ENCODE data around the gene BRI3BP.

Gene BRI3BP

DNA sequence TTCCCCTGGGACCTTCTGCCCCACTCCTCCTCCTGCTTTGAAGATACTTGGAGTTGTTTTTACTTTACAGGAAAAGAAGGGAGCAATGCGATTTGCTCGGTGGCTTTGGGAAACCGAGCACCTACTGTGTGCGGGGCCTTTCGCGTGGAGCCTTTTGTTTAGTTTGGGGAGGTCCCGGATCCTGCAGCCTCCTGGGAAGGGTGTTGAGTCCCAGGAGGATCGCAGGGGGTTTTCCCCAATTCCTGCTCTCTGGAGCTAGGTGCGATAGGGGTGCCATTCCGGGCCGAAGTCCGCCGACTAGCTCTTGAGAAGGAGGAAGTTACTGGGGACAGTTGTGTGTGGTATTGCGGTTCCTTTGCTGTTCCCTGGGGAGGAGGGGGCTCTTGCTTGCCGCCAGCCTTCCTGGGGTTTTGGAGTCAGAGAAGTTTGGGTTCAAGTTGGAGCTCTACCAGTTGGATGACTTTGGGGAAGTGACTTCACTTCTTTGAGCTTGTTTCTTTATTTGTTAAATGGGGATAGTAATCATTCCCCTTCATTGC is 1.1 kb downstream of the BRI3BP start:
- Mint-ChIP-seq H3K27ac (peak overlapping the region; percentile 85), H3K4me1 (peaks cover 27% of the 10 kb centered on the region), H3K9me3 (no peaks in the 10 kb centered on the region), H3K4me3 (peak overlapping the region; percentile 97), H3K36me3 (no peaks in the 10 kb centered on the region), H3K27me3 (no peaks in the 10 kb centered on the region)
- DNase-seq (ENCODE audit: low spot score in 2 of 2) (peak; percentile 41 to 49), ATAC-seq (ENCODE audit: low read depth) (peak; percentile 40)

DNA sequence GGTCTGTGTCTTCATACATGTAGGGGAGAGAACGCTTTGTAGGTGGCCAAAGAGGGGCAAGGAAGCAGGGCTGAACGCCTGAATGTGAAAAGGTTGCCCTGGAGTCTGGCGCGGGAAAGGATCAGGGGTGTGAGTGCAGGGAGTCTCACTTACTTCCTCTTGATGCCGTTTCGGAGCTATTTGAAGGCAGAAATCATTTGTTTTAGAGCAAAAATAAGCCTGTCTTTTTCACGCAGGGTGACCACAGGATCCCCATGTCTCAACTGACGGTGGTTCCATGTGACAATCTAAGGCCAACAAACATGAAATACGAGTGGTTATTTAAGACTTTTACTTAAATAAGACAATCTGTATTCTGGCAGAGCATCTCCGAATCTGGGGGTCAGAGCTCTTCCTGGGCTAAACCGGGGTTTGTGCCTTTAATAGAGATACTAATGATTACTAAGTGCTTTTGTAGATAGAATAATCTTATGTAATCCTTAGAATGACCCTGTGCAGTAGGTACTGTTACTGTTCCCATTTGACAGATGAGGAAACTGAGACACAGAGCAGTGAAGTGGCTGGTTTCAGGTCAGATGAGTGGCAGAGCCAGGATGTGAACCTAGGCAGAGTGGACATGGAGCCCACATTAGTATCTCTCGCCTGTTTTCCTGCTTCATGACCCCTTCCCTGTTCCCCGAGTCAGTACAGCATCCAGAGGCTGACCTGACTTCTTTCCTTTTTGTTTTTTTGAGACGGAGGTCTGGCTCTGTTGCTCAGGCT is 1.9 kb downstream of the BRI3BP start:
- Mint-ChIP-seq H3K4me3 (peak overlapping the region; percentile 97), H3K9me3 (no peaks in the 10 kb centered on the region), H3K27me3 (no peaks in the 10 kb centered on the region), H3K36me3 (no peaks in the 10 kb centered on the region), H3K27ac (peak overlapping the region; percentile 85), H3K4me1 (peaks cover 27% of the 10 kb centered on the region)
- DNase-seq (ENCODE audit: low spot score in 2 of 2), result peak in 1 of 2 donors; percentile 22
- no peak for ATAC-seq (ENCODE audit: low read depth)

DNA sequence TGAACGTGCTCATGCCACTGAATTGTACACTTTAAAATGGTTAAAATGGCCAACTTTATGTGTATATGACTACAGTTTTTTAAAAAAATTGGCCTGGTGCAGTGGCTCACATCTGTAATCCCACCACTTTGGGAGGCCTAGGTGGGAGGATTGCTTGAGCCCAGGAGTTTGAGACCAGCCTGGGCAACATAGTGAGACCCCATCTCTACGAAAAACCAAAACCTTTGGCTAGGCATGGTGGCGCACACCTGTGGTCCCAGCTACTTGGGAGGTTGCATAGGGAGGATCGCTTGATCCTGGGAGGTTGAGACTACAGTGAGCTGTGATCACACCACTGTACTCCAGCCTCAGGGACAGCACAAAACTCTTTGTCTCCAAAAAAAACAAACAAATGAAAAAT is 5.3 kb downstream of the BRI3BP start:
- DNase-seq (ENCODE audit: low spot score in 2 of 2), result no peak
- Mint-ChIP-seq H3K36me3 (no peaks in the 10 kb centered on the region), H3K9me3 (no peaks in the 10 kb centered on the region), H3K4me1 (peaks cover 34% of the 10 kb centered on the region), H3K27ac (no peak overlapping the region), H3K27me3 (no peaks in the 10 kb centered on the region), H3K4me3 (no peak overlapping the region)
- no peak for ATAC-seq (ENCODE audit: low read depth)

DNA sequence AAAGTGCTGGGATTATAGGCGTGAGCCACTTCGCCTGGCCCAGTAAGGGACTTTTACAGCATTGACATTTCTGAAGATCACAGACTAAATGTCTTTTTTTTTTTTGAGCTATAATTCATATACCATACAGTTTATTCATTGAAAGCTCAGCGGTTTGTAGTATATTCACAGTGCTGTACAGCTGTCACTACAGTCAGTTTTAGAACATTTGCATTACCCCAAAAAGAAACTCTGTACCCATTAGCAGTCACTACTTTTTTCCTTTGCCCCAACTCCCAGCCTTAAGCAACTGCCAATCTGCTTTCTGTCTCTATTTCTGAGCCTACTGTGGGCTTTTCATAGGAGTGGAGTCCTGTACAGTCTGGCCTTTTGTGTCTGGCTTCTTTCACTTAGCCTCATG is 8.2 kb downstream of the BRI3BP start:
- peaks cover 23% of the 10 kb centered on the region for H3K4me1 Mint-ChIP-seq
- H3K4me3 Mint-ChIP-seq, result no peak overlapping the region
- DNase-seq (ENCODE audit: low spot score in 2 of 2) (no peak), ATAC-seq (ENCODE audit: low read depth) (no peak)
- peak overlapping the region; percentile 40 for H3K27ac Mint-ChIP-seq
- no peaks in the 10 kb centered on the region for H3K9me3 Mint-ChIP-seq
- no peaks in the 10 kb centered on the region for H3K27me3 Mint-ChIP-seq
- H3K36me3 Mint-ChIP-seq, result peaks cover 2% of the 10 kb centered on the region

DNA sequence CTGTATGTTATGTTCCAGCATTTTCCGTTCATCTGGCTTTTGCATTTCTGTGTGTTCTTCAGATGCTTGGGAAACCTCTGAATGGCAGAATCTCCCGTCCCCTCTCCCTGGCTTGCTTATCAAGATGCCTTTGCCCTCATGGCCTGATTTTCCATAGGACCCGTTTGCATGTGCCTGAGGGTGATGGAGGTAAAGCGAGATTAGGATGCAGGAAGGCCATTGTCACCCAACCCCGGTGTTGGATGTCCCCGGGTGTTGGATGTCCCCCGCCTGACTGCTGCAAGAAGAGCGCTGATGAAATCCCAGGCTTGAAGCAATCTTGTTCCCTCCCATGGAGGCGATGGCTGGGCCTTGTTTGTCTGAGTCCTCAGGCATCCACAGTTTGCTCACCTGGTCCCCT is 9.6 kb downstream of the BRI3BP start:
- ATAC-seq (ENCODE audit: low read depth), result no peak
- Mint-ChIP-seq H3K4me3 (no peak overlapping the region), H3K9me3 (no peaks in the 10 kb centered on the region), H3K27ac (no peak overlapping the region), H3K36me3 (peaks cover 4% of the 10 kb centered on the region), H3K4me1 (peaks cover 22% of the 10 kb centered on the region), H3K27me3 (no peaks in the 10 kb centered on the region)
- DNase-seq (ENCODE audit: low spot score in 2 of 2), result no peak

DNA sequence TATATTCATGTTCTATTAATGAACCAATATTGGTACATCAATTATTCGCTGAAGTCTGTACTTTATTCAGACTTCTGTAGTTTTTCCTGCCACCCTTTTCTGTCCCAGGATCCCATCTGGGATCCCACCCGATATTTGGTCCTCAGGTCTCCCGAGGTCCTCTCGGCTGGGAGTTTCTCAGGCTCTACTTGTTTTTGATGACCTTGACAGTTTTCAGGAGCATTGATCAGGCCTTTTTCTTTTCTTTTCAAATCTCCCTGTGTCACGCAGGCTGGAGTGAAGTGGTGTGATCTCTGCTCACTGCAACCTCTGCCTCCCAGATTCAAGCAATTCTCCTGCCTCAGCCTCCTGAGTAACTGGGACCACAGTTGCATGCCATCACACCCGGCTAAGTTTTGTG is 11.2 kb downstream of the BRI3BP start:
- Mint-ChIP-seq H3K27me3 (no peaks in the 10 kb centered on the region), H3K4me1 (peaks cover 20% of the 10 kb centered on the region), H3K36me3 (peaks cover 4% of the 10 kb centered on the region), H3K4me3 (no peak overlapping the region), H3K27ac (no peak overlapping the region), H3K9me3 (no peaks in the 10 kb centered on the region)
- ATAC-seq (ENCODE audit: low read depth) (no peak), DNase-seq (ENCODE audit: low spot score in 2 of 2) (no peak)

DNA sequence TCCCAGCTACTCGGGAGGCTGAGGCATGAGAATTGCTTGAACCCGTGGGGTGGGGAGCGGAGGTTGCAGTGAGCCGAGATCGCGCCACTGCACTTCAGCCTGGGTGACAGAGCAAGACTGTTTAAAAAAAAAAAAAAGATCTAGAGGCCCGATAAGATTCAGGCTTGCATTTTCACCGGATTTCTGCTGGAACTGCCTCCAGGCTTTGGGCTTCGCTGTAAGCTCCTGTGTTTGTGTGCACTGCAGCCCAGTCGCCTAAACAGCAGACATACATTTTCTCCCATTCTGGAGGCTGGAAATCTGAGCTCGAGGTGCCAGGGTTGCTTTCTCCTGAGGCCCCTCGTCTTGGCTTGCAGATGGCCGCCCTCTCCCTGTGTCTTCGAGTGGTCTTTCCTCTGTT is 12.2 kb downstream of the BRI3BP start:
- H3K27ac Mint-ChIP-seq, result no peak overlapping the region
- DNase-seq (ENCODE audit: low spot score in 2 of 2), result no peak
- ATAC-seq (ENCODE audit: low read depth), result no peak
- H3K9me3 Mint-ChIP-seq, result no peaks in the 10 kb centered on the region
- peaks cover 18% of the 10 kb centered on the region for H3K4me1 Mint-ChIP-seq
- H3K36me3 Mint-ChIP-seq, result peaks cover 4% of the 10 kb centered on the region
- no peak overlapping the region for H3K4me3 Mint-ChIP-seq
- H3K27me3 Mint-ChIP-seq, result no peaks in the 10 kb centered on the region

DNA sequence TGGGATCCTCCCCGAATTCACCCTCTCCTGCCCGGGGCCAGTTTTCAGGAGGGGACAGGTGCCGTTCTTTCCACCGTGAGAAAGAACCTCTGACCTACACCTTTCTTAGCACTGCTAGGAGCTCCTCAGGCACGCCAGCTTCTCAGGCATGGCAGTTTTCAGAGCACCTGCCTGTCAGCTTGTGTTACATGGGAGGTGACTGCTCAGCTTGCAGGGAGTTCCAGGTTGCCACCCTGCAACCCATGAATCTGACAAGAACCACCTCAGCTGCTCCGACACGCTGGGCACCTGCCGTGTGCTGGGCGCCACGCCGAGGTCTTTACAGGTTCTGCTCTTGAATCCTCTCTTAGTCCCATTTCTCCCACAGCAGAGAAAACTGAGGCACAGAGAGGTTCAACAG is 12.9 kb downstream of the BRI3BP start:
- no peaks in the 10 kb centered on the region for H3K27me3 Mint-ChIP-seq
- DNase-seq (ENCODE audit: low spot score in 2 of 2), result no peak
- no peak for ATAC-seq (ENCODE audit: low read depth)
- peaks cover 4% of the 10 kb centered on the region for H3K36me3 Mint-ChIP-seq
- no peaks in the 10 kb centered on the region for H3K9me3 Mint-ChIP-seq
- no peak overlapping the region for H3K4me3 Mint-ChIP-seq
- H3K27ac Mint-ChIP-seq, result no peak overlapping the region
- peaks cover 17% of the 10 kb centered on the region for H3K4me1 Mint-ChIP-seq

DNA sequence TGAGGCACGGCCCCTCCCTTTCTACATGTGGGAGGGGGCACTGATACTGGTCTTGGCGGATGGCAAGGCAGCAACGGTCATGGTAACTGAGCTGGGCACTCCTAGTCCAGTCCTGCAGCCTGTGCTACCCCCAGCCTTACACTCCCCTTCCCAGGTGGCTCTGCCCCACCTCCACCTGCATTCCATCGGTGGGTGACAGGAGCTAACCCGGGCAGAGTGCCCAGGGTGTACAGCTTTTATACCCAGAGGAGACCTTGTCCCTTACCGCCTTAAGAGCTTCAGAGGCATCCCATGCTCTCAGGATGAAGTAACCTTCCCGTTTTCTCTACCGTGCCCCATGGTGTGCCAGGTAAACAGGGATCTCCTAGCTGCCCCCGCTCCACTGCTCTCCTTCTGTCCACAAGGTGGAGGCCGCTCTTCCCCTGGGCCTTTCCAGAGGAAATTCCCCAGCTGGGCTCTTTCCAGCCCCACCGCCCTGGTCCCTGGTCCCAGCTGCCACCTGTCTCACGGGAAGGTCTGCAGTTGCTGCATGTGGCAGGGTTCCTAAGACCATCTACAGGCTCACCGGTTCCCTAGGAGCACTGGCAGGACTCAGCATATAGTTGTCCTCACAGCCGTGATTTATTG is 20.5 kb downstream of the BRI3BP start:
- no peak for DNase-seq (ENCODE audit: low spot score in 2 of 2)
- ATAC-seq (ENCODE audit: low read depth), result no peak
- H3K27me3 Mint-ChIP-seq, result no peaks in the 10 kb centered on the region
- no peaks in the 10 kb centered on the region for H3K9me3 Mint-ChIP-seq
- peak overlapping the region; percentile 19 for H3K27ac Mint-ChIP-seq
- peaks cover 12% of the 10 kb centered on the region for H3K36me3 Mint-ChIP-seq
- H3K4me1 Mint-ChIP-seq, result peaks cover 5% of the 10 kb centered on the region
- no peak overlapping the region for H3K4me3 Mint-ChIP-seq

DNA sequence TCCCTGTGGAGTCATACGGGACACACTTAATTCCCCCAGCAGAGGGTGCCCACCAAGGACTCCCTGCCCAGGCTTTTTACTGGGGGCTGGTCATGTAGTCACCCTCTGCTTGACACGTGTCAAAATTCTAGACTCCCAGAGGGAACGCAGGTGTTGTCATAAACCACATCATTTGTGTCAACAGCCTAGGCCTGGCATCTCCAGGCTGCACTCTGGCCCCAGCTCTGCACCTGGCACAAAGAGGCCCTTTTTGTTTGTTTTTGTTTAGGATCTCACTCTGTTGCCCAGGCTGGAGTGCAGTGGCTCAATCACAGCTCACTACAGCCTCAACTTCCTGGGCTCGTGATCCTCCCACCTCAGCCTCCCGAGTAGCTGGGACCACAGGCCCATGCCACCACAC is 21.1 kb downstream of the BRI3BP start:
- no peak for ATAC-seq (ENCODE audit: low read depth)
- H3K27me3 Mint-ChIP-seq, result no peaks in the 10 kb centered on the region
- no peak overlapping the region for H3K4me3 Mint-ChIP-seq
- H3K4me1 Mint-ChIP-seq, result peaks cover 5% of the 10 kb centered on the region
- peaks cover 14% of the 10 kb centered on the region for H3K36me3 Mint-ChIP-seq
- H3K9me3 Mint-ChIP-seq, result no peaks in the 10 kb centered on the region
- no peak for DNase-seq (ENCODE audit: low spot score in 2 of 2)
- no peak overlapping the region for H3K27ac Mint-ChIP-seq

DNA sequence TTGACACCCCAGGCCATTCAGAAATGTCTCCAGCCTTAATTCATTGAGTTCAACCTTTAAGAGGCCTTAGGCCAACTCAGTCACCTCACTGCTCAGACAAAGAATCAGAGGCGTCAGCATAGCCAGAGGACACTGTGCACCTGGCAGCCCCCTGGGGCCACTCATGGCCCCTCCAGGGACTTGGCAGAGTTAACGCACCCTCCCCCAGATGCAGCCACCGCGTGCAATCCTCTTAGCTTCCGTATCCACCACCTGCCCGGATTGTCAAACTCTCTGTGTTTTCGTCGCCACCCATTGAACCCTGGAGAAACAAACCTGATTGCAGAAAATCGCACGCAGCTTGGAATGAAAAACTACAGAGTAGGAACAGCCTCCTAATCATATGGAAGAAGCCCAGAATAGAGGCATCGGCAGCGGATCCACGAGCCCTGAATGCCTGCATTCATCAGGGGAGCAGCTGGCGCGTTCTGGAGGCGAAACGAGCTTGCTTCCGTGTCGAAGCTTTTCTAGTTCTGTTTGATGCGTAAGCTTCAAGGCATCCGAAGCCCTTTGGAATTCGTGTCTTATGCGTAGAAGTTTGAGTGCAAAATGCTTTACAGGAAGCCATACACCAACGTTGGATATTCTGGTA is 22.4 kb downstream of the BRI3BP start:
- Mint-ChIP-seq H3K36me3 (peaks cover 14% of the 10 kb centered on the region), H3K9me3 (no peaks in the 10 kb centered on the region), H3K27ac (no peak overlapping the region), H3K4me1 (peaks cover 5% of the 10 kb centered on the region), H3K27me3 (no peaks in the 10 kb centered on the region), H3K4me3 (no peak overlapping the region)
- DNase-seq (ENCODE audit: low spot score in 2 of 2), result no peak
- ATAC-seq (ENCODE audit: low read depth), result no peak

DNA sequence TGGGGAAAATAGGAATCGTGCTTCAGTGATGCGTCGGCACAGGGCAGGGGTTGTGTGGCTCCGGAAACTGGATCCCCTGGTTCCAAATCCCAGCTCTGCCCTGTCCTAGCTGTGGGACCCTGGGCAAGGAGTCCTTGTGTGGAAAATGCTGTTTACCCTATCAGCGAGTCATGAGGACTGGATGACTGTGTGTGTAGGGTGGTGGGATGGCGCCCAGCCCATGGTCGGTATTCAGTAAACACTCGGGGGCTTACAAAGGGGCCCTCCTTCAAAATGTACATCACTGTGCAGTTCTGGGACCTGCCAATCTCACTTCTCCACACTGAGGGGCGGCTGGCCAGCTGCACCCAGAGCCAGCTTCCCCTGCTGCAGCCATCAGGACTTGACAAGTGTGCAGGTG is 24.4 kb downstream of the BRI3BP start:
- no peak for ATAC-seq (ENCODE audit: low read depth)
- Mint-ChIP-seq H3K4me1 (peaks cover 4% of the 10 kb centered on the region), H3K9me3 (no peaks in the 10 kb centered on the region), H3K4me3 (no peak overlapping the region), H3K36me3 (peaks cover 16% of the 10 kb centered on the region), H3K27me3 (no peaks in the 10 kb centered on the region), H3K27ac (no peak overlapping the region)
- no peak for DNase-seq (ENCODE audit: low spot score in 2 of 2)

DNA sequence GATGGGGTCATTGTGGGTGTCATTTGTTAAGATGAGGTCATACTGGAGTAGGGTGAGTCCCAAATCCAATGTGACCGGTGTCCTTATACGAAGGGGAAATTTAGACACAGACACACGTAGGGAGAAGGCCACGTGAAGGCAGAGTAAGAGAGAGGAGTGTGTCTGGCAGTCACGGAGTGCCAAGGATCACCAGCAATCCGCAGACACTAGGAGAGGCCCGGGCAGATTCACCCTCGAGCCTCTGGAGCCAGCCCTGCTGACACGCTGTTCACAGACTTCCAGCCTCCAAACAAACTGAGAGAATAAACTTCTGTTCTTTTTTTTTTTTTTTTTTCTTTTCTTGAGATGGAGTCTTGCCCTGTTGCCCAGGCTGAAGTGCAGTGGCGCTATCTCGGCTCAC is 24.9 kb downstream of the BRI3BP start:
- H3K9me3 Mint-ChIP-seq, result no peaks in the 10 kb centered on the region
- no peak overlapping the region for H3K27ac Mint-ChIP-seq
- peaks cover 20% of the 10 kb centered on the region for H3K36me3 Mint-ChIP-seq
- ATAC-seq (ENCODE audit: low read depth) (no peak), DNase-seq (ENCODE audit: low spot score in 2 of 2) (no peak)
- no peaks in the 10 kb centered on the region for H3K27me3 Mint-ChIP-seq
- H3K4me3 Mint-ChIP-seq, result no peak overlapping the region
- peaks cover 4% of the 10 kb centered on the region for H3K4me1 Mint-ChIP-seq

DNA sequence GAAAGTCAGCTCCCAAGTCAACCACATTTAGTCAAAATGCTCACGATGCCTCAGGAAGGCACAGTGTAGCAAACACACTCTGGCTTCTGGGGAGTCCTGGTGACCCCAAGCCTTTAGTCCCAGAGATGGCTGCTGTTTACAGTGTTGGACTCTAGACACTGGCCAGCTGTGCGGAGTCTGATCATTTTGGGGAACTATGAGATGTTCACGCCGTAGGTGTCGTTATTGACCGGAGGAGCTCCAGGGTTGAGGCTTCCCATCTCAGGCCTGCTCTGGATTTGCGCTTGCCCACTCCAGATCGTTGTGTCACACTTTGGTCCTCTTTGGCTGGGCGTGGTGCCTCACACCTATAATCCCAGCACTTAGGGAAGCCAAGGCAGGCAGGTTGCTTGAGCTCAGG is 27.7 kb downstream of the BRI3BP start:
- Mint-ChIP-seq H3K36me3 (peaks cover 21% of the 10 kb centered on the region), H3K4me3 (no peak overlapping the region), H3K27ac (no peak overlapping the region), H3K4me1 (peaks cover 2% of the 10 kb centered on the region), H3K27me3 (no peaks in the 10 kb centered on the region), H3K9me3 (no peaks in the 10 kb centered on the region)
- DNase-seq (ENCODE audit: low spot score in 2 of 2), result no peak
- no peak for ATAC-seq (ENCODE audit: low read depth)

Data from memory B cell (primary cell).